BJ (cell line): ENCODE results near the gene UNC93A. TPM values are rescaled to one million over a fixed set of nuclear protein-coding genes. Genes with fewer than 3 reads are reported as not detected.
"Not testable (repeated sequence)": the region's sequence is repeated elsewhere in the genome, so short reads cannot be mapped to it uniquely, and the experiment has no call there.

ENCODE experiments used
- CTCF ChIA-PET: fragments of 350-600 bp; formaldehyde crosslinking; extraction: SDS; loops from one replicate; lab custom pipeline; 2021; ENCODE audit warnings: antibody characterized with exemption, inconsistent platforms; lab: Yijun Ruan, JAX
- POLR2A ChIA-PET: fragments of 300-600 bp; sonication (Branson Sonifier 250); formaldehyde crosslinking; extraction: SDS; loops from one replicate; lab custom pipeline; 2021; ENCODE audit warnings: antibody characterized with exemption; lab: Charles Lee
- DNase-seq: peaks from one replicate; pipeline ENCODE4 v3.0.0-alpha.2; 2011; ENCODE audit warnings: low read depth
- H3K27me3 ChIP-seq: 2 replicates; pipeline ENCODE4 v1.6.0; 2011; ENCODE audit warnings: low read length; ENCODE audit not compliant: control insufficient read depth, insufficient read depth
- H3K36me3 ChIP-seq: 2 replicates; pipeline ENCODE4 v1.5.1; 2011; ENCODE audit warnings: low read length; ENCODE audit not compliant: control insufficient read depth, insufficient read depth
- H3K4me3 ChIP-seq: 2 replicates; pipeline ENCODE4 v1.5.1; 2011; ENCODE audit warnings: low read depth, mild to moderate bottlenecking, control low read depth, low read length
- polyA plus RNA-seq: library from polyadenylated mRNA; depleted of rRNA; stranded (reverse); fragments of >200 nt; gene quantifications from 2 replicates; pipeline ENCODE4 v1.2.3, GENCODE V29; 2011
- TF ChIP-seq, protein P1 (sequence below): IDR thresholded peaks from 2 replicates; pipeline ENCODE4 v1.5.1; 2011; ENCODE audit warnings: low read depth, mild to moderate bottlenecking, control low read depth, inconsistent platforms, low read length, moderate library complexity; ENCODE audit not compliant: insufficient read depth

The UNC93A gene
- polyA plus RNA-seq, 1 experiment, result not detected

DNA sequence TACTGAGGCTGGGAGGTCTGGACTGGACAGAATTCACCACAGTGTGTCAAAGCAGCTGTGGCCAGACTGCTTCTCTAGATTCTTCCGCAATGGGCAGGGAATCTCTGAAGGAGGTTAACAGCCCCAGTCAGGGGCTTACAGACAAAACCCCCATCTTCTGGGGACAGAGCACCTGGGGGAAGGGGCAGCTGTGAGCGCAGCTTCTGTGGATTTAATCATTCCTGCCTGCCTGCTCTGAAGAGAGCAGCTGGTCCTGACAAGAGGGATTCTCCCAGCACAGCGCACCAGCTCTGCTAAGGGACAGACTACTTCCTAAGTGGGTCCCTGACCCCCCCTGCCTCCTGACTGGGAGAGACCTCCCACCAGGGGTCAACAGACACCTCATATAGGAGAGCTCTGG, 32.5 kb upstream of the UNC93A start:
- Histone ChIP-seq H3K4me3 (no peak overlapping the region), H3K36me3 (no peaks in the 10 kb centered on the region), H3K27me3 (no peaks in the 10 kb centered on the region)
- POLR2A ChIA-PET, result no interaction called here
- TF ChIP-seq, protein P1, sequence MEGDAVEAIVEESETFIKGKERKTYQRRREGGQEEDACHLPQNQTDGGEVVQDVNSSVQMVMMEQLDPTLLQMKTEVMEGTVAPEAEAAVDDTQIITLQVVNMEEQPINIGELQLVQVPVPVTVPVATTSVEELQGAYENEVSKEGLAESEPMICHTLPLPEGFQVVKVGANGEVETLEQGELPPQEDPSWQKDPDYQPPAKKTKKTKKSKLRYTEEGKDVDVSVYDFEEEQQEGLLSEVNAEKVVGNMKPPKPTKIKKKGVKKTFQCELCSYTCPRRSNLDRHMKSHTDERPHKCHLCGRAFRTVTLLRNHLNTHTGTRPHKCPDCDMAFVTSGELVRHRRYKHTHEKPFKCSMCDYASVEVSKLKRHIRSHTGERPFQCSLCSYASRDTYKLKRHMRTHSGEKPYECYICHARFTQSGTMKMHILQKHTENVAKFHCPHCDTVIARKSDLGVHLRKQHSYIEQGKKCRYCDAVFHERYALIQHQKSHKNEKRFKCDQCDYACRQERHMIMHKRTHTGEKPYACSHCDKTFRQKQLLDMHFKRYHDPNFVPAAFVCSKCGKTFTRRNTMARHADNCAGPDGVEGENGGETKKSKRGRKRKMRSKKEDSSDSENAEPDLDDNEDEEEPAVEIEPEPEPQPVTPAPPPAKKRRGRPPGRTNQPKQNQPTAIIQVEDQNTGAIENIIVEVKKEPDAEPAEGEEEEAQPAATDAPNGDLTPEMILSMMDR, result no peak
- CTCF ChIA-PET, result no interaction called here
- DNase-seq, result no peak

DNA sequence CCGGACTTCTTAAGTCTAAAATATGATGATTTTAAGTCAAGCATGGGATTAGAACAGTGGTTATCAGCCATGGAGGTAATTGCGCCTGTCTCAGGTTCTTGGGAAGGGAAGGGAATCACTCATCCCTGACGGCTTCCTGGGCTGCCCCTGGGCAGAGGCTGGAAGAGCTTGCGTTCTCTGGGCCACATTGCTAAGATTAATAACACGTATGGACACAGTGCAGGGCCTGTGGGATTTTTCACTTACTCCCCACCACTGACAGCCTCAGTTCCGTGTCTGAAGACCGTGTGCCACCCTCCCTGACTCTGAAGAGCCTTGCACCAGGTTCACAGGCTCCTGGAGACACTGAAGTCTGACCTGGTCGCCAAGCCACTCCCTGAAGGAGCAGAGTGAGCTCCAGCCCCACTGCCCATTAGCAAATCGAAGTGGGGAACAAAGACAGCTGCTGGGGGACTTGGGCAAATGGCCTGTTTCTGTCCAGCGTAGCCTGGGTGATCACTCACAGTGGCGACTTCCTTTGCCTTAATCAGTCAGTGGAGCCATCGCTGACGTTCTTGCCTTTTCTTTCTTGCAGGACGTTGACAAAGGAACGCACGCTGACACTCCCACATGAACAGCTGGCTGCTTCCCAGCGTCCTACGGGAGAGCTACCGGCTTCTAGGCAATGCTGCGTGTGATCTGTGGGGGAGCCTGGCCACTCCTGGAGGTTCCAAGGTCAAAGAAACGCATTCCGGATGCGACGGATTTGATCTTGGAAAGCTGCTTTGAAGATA, 24.9 kb upstream of the UNC93A start:
- DNase-seq, H3K27me3 ChIP-seq, H3K36me3 ChIP-seq, CTCF ChIA-PET, H3K4me3 ChIP-seq, POLR2A ChIA-PET: not testable (repeated sequence)

DNA sequence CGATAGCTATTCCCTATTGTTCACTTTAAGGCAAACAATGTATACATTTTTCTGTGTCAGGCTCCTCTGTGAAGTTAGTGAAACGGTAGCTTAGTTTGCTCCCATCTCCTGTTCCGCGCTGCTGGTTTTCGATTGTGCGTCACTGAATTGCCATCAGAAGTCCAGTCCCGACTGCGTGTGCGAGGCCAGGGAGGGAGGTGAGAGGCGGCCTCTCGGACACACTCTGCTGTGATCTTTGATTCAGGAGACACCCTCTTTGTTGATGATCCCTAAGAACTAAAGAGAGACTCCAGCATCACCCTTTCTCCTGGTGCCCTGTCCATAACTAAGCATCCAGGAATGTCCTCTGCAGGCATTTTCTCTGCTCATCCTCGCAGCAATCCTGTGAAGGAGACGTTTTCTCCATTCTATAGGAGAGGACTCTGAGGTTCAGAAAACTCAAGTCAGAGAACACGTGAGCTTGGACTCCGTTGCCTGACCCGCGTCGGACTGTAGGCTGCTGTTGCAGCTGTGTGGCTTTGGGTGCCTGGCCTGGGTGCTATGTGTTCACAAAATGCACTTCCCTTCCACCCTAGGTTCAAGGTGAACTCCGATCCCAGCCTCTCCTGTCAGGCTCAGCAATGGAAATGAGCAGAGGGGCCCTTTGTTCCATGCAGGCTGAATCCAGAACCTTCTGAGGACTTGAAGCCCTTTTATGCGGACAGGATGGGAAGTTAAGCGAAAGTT, 24.1 kb upstream of the UNC93A start:
- CTCF ChIA-PET, result no interaction called here
- no peak overlapping the region for H3K4me3 ChIP-seq
- TF ChIP-seq, protein P1, result no peak
- no peaks in the 10 kb centered on the region for H3K36me3 ChIP-seq
- POLR2A ChIA-PET, result no interaction called here
- DNase-seq, result no peak
- no peaks in the 10 kb centered on the region for H3K27me3 ChIP-seq

DNA sequence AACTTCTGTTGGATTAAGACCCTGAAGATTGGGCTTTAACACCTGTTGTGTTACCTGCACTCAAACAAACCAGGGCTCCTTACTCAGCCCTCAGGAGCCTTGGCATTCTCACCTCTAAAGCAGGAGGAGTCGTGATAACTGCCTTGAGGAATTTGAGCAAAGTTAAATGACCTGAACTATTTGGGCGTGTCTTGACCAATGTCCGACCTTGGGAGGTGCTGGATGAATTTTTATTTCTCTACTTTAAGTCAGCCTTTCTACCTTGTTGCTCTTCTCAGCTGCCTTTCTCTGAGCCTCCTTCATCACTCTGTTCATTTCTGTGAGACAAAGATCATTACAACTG, 23.6 kb upstream of the UNC93A start:
- CTCF ChIA-PET, H3K27me3 ChIP-seq, DNase-seq, POLR2A ChIA-PET, H3K36me3 ChIP-seq, H3K4me3 ChIP-seq: not testable (repeated sequence)

DNA sequence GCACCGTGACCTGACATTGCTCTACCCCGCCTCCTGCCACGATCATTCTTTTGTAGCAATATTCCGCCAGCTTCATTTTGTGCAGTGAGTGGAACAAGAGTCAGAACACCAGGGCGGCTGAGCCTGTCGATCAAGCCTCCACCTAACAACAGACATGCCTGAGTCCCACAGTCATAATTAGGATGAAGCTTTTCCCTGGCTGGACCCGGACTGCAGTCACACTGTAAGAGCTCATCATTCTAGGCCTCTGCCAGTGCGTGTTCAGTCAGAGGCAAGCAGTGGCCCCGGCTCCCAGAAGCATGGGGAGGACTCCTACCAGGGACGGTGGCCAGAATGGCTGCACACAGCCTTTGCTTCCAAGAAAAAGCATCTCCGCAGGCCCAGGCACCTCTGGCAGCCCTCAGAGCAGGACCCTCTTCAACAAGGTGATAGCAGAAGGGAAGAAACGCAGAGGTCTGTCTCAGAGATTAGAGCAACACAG, 23.2 kb upstream of the UNC93A start:
- CTCF ChIA-PET, result no interaction called here
- Histone ChIP-seq H3K36me3 (no peaks in the 10 kb centered on the region), H3K27me3 (no peaks in the 10 kb centered on the region), H3K4me3 (no peak overlapping the region)
- no peak for DNase-seq
- TF ChIP-seq, protein P1, result no peak
- POLR2A ChIA-PET, result no interaction called here

DNA sequence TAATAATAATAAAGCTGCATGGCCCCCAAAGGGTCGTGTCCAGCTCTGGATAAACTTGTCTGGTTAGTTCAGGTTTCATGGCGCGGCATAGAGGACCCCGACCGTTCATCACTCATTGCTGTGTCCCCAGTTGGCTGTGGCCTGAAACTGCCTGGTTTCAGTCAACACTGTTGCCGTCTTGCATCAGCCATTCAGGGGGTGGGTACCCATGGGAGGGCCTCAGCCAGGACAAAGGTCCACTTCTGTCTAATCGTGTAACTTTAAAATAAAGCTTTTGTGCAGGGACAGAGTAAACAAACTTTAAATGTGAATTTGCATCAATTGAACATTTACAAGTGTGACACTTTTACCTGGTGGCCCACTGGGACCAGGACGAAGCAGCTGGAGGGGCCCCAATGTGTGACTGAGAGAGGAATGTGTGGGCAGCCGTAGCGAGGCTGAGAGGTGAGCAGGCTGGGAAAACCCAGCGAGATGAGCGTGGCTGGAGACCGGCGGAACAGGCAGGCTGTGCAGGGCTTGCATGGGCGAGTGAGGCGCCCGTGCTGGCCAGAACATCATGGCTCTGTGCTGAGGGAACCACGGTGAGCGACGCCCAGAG, 22.3 kb upstream of the UNC93A start:
- POLR2A ChIA-PET, result no interaction called here
- Histone ChIP-seq H3K36me3 (no peaks in the 10 kb centered on the region), H3K27me3 (no peaks in the 10 kb centered on the region), H3K4me3 (no peak overlapping the region)
- no peak for DNase-seq
- CTCF ChIA-PET, result interaction anchor here (1.2 kb wide), 1 partner anchor 19 kb away, joined by 3 read pairs; no protein-coding TSS in a partner anchor
- TF ChIP-seq, protein P1, result no peak
